RWPE2 (cell line): ENCODE data around the gene NCOA3.

Source experiments
- ATAC-seq: fragments of 200-7000 bp; cut with Tn5 transposase; 3 replicates; pipeline ENCODE4 v1.9.1; 2021; ENCODE audit warnings: low read depth
- DNase-seq: peaks from one replicate; pipeline ENCODE4 v3.0.0-alpha.2; 2020; ENCODE audit warnings: low spot score
- H3K27ac ChIP-seq: fragments of 450-650 bp; 2 replicates; pipeline ENCODE4 v1.5.1; 2017; ENCODE audit warnings: mild to moderate bottlenecking; ENCODE audit not compliant: poor library complexity, severe bottlenecking
- H3K27me3 ChIP-seq: fragments of 250-450 bp; sonication (Bioruptor Pico); 2 replicates; pipeline ENCODE4 v1.5.1; 2021; ENCODE audit warnings: mild to moderate bottlenecking, moderate library complexity; ENCODE audit not compliant: insufficient read depth, poor library complexity, severe bottlenecking
- H3K36me3 ChIP-seq: fragments of 250-450 bp; sonication (Bioruptor Pico); 2 replicates; pipeline ENCODE4 v1.5.1; 2020; ENCODE audit warnings: low read depth, mild to moderate bottlenecking, moderate library complexity
- H3K4me1 ChIP-seq: fragments of 250-450 bp; sonication (Bioruptor Pico); 2 replicates; pipeline ENCODE4 v1.5.1; 2021; ENCODE audit warnings: mild to moderate bottlenecking, moderate library complexity; ENCODE audit not compliant: insufficient read depth, poor library complexity, severe bottlenecking
- H3K4me3 ChIP-seq: fragments of 250-450 bp; sonication (Bioruptor Pico); 2 replicates; pipeline ENCODE4 v1.5.1; 2021; ENCODE audit warnings: mild to moderate bottlenecking, moderate library complexity; ENCODE audit not compliant: severe bottlenecking
- H3K9me3 ChIP-seq: fragments of 250-450 bp; sonication (Bioruptor Pico); 2 replicates; pipeline ENCODE4 v1.5.1; 2021; ENCODE audit warnings: mild to moderate bottlenecking, moderate library complexity; ENCODE audit not compliant: severe bottlenecking
- TF ChIP-seq, protein P1 (sequence below): fragments of 450-650 bp; IDR thresholded peaks from one replicate; pipeline ENCODE4 v1.5.1; 2017; ENCODE audit warnings: mild to moderate bottlenecking, moderate library complexity; ENCODE audit not compliant: poor library complexity, severe bottlenecking

The NCOA3 gene

DNA sequence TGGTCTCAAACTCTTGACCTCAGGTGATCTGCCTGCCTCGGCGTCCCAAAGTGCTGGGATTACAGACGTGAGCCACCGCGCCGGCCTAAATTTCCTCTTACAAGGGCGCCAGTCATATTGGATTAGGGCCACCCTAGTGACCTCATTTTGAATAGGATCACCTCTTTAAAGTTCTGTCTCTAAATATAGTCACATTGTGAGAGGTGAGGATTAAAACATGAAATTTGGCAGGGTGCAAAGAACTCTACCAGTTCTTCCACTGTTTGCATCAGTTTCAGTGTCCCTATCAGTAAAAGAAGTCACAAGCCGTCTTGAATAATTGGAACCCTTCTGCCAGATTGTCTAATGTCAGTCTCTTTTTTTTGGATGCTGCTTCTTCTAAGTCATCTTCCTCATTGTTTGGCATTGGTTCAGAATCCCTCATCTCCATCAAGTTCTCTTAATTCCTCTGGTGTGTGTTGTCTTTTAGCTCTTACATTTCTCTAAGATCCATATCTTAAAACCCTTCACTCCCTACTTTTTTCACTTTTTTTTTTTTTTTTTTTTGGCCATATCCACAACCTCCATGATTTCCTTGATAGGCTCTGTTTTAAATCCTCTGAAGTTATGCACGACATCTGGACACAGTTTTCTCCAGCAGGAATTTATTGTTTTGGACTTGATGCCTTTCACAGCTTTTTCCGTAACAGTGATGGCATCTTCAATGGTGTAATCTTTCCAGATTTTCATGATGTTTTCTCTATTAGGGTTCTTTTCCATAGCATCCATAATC, 56.8 kb downstream of the NCOA3 start:
- TF ChIP-seq, protein P1, sequence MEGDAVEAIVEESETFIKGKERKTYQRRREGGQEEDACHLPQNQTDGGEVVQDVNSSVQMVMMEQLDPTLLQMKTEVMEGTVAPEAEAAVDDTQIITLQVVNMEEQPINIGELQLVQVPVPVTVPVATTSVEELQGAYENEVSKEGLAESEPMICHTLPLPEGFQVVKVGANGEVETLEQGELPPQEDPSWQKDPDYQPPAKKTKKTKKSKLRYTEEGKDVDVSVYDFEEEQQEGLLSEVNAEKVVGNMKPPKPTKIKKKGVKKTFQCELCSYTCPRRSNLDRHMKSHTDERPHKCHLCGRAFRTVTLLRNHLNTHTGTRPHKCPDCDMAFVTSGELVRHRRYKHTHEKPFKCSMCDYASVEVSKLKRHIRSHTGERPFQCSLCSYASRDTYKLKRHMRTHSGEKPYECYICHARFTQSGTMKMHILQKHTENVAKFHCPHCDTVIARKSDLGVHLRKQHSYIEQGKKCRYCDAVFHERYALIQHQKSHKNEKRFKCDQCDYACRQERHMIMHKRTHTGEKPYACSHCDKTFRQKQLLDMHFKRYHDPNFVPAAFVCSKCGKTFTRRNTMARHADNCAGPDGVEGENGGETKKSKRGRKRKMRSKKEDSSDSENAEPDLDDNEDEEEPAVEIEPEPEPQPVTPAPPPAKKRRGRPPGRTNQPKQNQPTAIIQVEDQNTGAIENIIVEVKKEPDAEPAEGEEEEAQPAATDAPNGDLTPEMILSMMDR = no peak
- DNase-seq (no peak), ATAC-seq (no peak)
- no peaks in the 10 kb centered on the region for H3K9me3 ChIP-seq
- no peaks in the 10 kb centered on the region for H3K27me3 ChIP-seq
- no peak overlapping the region for H3K4me3 ChIP-seq
- H3K27ac ChIP-seq = no peak overlapping the region
- H3K36me3 ChIP-seq = peaks cover 16% of the 10 kb centered on the region
- peaks cover 6% of the 10 kb centered on the region for H3K4me1 ChIP-seq

DNA sequence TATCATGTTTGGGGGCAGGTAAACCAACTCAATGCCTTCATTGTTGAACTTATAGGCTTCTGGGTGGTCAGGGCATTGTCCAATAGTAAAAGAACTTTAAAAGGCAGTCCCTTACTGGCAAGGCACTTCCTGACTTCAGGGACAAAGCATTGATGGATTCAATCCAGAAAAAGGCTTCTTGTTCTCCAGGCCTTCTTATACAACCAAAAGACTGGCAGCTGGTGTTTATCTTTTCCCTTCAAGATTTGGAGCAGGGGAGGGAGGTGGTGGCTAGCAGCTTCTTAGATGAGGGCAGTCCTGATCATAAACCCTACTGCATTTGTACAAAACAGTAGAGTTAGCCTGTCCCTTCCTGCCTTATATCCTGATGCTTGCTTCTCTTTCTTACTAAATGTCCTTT, 57.5 kb downstream of the NCOA3 start:
- Histone ChIP-seq H3K4me3 (no peak overlapping the region), H3K36me3 (peaks cover 16% of the 10 kb centered on the region), H3K9me3 (no peaks in the 10 kb centered on the region), H3K27ac (no peak overlapping the region), H3K27me3 (no peaks in the 10 kb centered on the region), H3K4me1 (peaks cover 7% of the 10 kb centered on the region)
- no peak for DNase-seq
- TF ChIP-seq, protein P1 = no peak
- no peak for ATAC-seq

DNA sequence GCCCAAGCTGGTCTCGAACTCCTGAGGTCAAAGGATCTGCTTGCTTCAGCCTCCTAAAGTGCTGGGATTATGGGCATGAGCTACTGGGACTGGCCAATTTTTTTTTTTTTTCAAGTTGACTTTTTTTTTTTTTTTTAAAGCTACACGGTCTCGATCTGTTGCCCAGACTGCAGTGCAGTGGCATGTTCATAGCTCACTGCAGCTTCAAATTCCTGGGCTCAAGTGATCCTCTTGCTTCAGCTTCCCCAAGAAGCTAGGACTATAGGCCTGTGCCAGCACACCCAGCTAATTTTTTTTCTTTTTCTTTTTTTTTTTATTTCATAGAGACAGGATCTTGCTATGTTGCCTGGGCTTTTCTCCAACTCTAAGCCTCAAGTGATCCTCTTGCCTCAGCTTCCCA, 59.5 kb downstream of the NCOA3 start:
- Histone ChIP-seq H3K9me3 (no peaks in the 10 kb centered on the region), H3K4me3 (no peak overlapping the region), H3K36me3 (peaks cover 5% of the 10 kb centered on the region; the same call in 1 of the 2 replicates), H3K4me1 (peaks cover 22% of the 10 kb centered on the region), H3K27me3 (no peaks in the 10 kb centered on the region), H3K27ac (no peak overlapping the region)
- ATAC-seq (no peak), DNase-seq (no peak)
- TF ChIP-seq, protein P1 = no peak

DNA sequence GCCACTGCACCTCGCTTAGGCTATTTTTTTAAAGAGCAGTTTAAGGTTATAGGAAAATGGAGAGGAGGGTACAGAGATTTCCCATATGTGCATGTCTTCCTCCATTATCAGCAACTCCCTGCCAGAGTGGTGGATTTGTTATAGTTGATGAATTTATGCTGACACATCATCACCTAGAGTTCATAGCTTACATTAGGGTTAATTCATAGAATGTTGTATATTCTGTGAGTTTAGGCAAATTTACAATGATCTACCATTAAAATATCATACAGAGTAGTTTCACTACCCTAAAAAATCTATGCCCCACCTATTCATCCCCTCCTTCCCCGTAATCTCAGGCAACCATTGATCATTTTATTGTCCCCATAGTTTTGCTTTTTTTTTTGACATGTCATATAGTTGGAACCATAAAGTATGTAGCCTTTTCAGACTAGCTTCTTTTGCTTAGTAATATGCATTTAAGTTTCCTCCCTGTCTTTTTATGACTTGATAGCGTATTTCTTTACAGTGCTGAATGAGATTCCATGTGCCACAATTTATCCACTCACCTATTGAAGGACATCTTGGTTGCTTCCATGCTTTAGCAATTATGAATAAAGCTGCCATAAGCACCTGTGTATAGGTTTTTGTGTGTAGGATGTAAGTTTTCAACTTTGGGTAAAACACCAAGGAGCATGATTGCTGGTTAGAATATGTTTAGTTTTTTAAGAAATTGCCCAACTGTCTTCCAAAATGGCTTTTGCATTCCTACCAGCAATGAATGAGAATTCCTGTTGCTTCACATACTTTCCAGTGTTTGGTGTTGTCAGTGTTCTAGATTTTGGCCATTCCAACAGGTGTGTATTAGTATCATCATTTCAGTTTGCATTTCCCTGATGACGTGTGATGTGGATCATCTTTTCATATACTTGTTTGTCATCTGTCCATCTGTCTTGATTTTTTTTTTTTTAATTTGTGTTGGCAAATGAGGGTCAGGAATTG, 60.2 kb downstream of the NCOA3 start:
- Histone ChIP-seq H3K4me3 (no peak overlapping the region), H3K27me3 (no peaks in the 10 kb centered on the region), H3K36me3 (peaks cover 5% of the 10 kb centered on the region; the same call in 1 of the 2 replicates), H3K4me1 (peaks cover 22% of the 10 kb centered on the region), H3K9me3 (no peaks in the 10 kb centered on the region), H3K27ac (no peak overlapping the region)
- TF ChIP-seq, protein P1 = no peak
- no peak for ATAC-seq
- no peak for DNase-seq
